Activated CD8-positive, alpha-beta memory T cell treated with anti-CD3 and anti-CD28 coated beads, Interleukin-2, amount 10 ng/mL, durations not matched to agents 7 days and 5 days (primary cell): Measurements from ENCODE around the gene RTN3. TPM values are rescaled to one million over a fixed set of nuclear protein-coding genes. Genes with fewer than 3 reads are reported as not detected.

ENCODE experiments used
- ATAC-seq: fragments of 150-1000 bp; cut with Tn5 transposase; one replicate; pipeline ENCODE4 v1.10.0; 2021; ENCODE audit warnings: moderate library complexity
- CTCF ChIA-PET: fragments of 350-600 bp; sonication (Branson Sonifier 250); formaldehyde crosslinking; loops from one replicate; lab custom pipeline; 2021; ENCODE audit warnings: antibody characterized with exemption; lab: Charles Lee
- DNase-seq: peaks from one replicate; pipeline ENCODE4 v3.0.0-alpha.2; 2020
- H3K27ac Mint-ChIP-seq: one replicate; pipeline ENCODE4 v1.8.0; 2021; ENCODE audit warnings: mild to moderate bottlenecking, mixed read lengths
- H3K27me3 Mint-ChIP-seq: one replicate; pipeline ENCODE4 v1.8.0; 2021; ENCODE audit warnings: mixed read lengths
- H3K36me3 Mint-ChIP-seq: one replicate; pipeline ENCODE4 v1.8.0; 2021; ENCODE audit warnings: mild to moderate bottlenecking, mixed read lengths
- H3K4me1 Mint-ChIP-seq: one replicate; pipeline ENCODE4 v1.8.0; 2021; ENCODE audit warnings: mixed read lengths
- H3K4me3 Mint-ChIP-seq: one replicate; pipeline ENCODE4 v1.8.0; 2021; ENCODE audit warnings: mild to moderate bottlenecking, moderate library complexity, mixed read lengths
- H3K9me3 Mint-ChIP-seq: one replicate; pipeline ENCODE4 v1.8.0; 2022; ENCODE audit warnings: low read depth, mixed read lengths
- total RNA-seq, 2 experiments: library from RNA; stranded (reverse); gene quantifications; one replicate each; pipeline ENCODE4 v1.2.3, GENCODE V29; 2021

The RTN3 gene
- total RNA-seq, 2 experiments from 2014 or later, result 55.8 to 64.1 TPM

DNA sequence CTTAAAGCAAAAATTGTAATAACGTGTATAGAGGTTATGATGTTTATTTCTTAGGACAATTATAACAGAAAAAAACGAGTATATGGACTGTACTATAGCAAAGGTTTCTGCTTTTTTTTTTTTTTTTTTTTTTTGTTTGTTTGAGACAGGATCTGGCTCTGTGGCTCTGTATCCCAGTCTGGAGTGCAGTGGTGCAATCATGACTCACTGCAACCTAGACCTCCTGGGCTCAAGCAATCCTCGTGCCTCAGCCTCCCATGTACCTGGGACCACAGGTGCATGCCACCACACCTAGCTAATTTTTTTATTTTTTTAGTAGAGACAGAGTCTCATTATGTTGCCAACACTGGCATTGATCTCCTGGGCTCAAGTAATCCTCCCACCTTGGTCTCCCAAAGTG, 48.0 kb downstream of the RTN3 start:
- H3K4me3 Mint-ChIP-seq, result no peak overlapping the region
- no peak for DNase-seq
- H3K27me3 Mint-ChIP-seq, result no peaks in the 10 kb centered on the region
- no peaks in the 10 kb centered on the region for H3K4me1 Mint-ChIP-seq
- no peak overlapping the region for H3K27ac Mint-ChIP-seq
- H3K36me3 Mint-ChIP-seq, result no peaks in the 10 kb centered on the region
- CTCF ChIA-PET, result no interaction called here
- no peak for ATAC-seq
- no peaks in the 10 kb centered on the region for H3K9me3 Mint-ChIP-seq

DNA sequence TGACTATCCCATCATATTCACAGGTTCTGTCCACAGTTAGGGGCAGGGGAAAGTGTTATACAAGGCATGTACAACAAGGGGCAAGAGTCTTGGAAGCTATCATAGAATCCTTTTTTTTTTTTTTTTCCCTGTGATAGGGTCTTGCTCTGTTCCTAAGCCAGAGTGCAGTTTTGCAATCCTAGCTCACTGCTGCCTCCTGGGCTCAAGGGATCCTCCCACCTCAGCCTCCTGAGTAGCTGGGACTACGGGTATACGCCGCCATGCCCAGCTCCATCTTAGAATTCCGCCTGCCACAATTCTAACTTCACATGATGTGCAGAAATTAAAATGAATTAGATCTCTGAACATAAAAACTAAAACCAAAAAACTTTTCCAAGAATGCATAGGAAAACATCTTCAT, 55.6 kb downstream of the RTN3 start:
- H3K4me3 Mint-ChIP-seq, result no peak overlapping the region
- no peak overlapping the region for H3K27ac Mint-ChIP-seq
- ATAC-seq, result no peak
- no peaks in the 10 kb centered on the region for H3K9me3 Mint-ChIP-seq
- peaks cover 2% of the 10 kb centered on the region for H3K4me1 Mint-ChIP-seq
- H3K27me3 Mint-ChIP-seq, result no peaks in the 10 kb centered on the region
- DNase-seq, result no peak
- no peaks in the 10 kb centered on the region for H3K36me3 Mint-ChIP-seq
- CTCF ChIA-PET, result interaction anchor here (0.8 to 4.5 kb wide), 6 partner anchors 13 to 258 kb away, joined by 3 to 34 read pairs (median 7); no protein-coding TSS in a partner anchor

DNA sequence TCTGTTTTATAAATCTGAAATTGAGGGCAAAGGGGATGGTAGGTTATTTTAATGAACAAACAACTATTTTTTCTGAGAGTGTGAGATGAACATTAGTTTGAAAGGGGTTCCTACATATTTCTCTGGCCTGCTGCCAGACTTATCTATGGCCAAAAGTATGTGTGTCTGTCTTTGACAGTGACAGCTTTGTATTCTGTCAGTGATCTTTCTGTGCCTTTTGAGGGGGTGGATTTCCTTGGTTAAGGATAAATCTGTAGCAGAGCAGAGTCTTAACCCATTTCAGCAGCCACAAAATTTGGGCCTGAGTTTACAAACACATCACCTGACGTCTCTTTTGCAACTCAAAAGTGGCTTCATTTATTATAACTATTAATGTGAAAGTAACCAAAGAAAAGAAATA, 56.4 kb downstream of the RTN3 start:
- Mint-ChIP-seq H3K36me3 (no peaks in the 10 kb centered on the region), H3K9me3 (no peaks in the 10 kb centered on the region), H3K4me3 (no peak overlapping the region), H3K27ac (no peak overlapping the region), H3K27me3 (no peaks in the 10 kb centered on the region), H3K4me1 (peaks cover 2% of the 10 kb centered on the region)
- ATAC-seq (no peak), DNase-seq (no peak)
- CTCF ChIA-PET, result interaction anchor here (0.7 to 4.5 kb wide), 18 partner anchors 9 to 703 kb away, joined by 3 to 34 read pairs (median 4); partner anchors contain the start of gene RTN3

DNA sequence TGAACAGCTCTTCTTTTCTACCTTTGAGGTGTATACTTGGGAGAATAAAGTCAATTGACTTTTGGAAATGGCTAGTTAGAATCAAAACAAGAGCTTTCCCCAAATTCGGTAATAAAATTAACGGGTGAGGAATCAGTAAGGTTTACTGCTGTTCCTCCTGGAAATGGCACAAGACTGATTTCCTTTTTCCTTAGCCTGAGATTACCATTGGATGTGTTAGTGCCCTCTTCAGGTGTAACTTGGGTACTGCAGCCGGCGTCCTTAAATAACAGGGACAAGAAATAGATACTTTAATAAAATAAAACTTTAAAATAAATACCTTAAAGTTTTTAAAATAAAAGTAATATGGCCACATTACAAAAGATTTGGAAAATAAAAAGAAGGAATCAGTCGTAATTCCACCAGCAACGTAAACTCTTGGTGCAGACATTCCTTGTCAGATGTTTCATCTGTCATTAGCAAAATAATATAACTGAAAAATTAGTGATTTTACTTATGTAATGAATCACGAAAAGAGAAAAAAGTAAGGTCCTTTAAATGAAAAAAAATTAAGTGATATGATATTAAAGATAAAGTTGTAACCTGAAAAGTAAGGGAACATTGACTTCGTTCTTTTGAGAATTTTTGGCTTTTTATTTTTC, 57.5 kb downstream of the RTN3 start:
- no peak overlapping the region for H3K4me3 Mint-ChIP-seq
- ATAC-seq, result peak; percentile 36

DNA sequence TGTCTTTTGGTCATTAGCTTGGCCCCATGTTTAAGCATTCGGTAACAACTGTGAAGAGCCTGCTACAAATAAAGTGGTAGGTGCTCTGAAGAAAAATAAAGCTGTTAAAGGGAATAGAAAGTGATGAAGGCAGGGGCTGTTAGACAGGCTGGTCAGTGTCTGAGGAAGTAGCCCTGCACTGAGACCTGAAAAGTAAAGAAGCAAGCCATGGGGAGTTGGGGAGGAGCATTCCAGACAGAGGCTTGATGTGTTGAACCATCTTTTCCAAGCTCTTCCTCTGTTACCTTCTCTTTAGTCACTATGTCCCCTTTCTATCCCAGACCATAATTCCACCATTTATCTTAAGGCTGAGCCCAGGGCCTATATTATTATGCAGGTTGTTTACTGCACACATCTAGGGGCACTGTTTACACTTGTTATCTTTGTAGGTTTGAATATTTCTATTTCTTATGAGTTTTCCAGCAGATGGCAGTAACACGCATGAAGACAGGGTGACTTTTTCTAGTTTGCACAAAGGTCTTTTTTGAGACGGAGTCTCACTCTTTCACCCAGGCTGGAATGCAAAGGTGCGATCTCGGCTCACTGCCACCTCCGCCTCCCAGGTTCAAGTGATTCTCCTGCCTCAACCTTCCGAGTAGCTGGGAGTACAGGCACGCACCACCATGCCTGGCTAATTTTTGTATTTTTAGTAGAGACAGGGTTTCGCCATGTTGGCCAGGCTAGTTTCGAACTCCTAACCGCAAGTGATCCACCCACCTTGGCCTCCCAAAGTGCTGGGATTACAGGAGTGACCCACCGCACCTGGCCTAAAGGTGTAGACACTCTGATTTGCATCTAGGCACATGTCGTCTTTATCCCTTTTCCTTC, 64.2 kb downstream of the RTN3 start:
- no peaks in the 10 kb centered on the region for H3K4me1 Mint-ChIP-seq
- H3K4me3 Mint-ChIP-seq, result no peak overlapping the region
- DNase-seq, result no peak
- H3K27me3 Mint-ChIP-seq, result no peaks in the 10 kb centered on the region
- H3K27ac Mint-ChIP-seq, result no peak overlapping the region
- CTCF ChIA-PET, result no interaction called here
- no peaks in the 10 kb centered on the region for H3K9me3 Mint-ChIP-seq
- peaks cover 1% of the 10 kb centered on the region for H3K36me3 Mint-ChIP-seq
- no peak for ATAC-seq

More for the DNA sequence above, 57.5 kb downstream of the RTN3 start:
- Mint-ChIP-seq H3K4me1 (peaks cover 2% of the 10 kb centered on the region), H3K9me3 (no peaks in the 10 kb centered on the region), H3K36me3 (no peaks in the 10 kb centered on the region), H3K27me3 (no peaks in the 10 kb centered on the region), H3K27ac (no peak overlapping the region)
- CTCF ChIA-PET, result interaction anchor here (0.6 to 4.5 kb wide), 30 partner anchors 10 to 704 kb away, joined by 3 to 34 read pairs (median 4); partner anchors contain the start of genes ATL3, RTN3 and ZFTA
- DNase-seq, result peak; percentile 70

DNA sequence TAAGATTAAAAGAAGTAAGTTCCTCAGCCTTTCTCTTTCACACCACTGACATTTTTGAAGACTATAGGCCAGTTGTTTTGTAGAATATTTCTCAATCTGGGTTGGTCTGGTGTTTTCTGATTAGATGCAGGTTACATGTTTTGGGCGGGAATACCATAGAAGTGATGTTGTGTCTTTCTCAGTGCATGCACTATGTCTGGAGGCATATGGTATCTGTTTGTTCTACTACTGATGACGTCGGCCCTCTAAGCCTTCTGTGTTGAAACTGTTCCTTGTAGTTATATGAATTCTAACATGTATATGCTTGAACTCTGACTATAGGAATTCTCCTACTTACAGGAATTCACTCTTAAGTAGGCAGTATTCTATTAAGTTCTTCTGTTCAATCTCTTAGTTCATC, 65.7 kb downstream of the RTN3 start:
- ATAC-seq (no peak), DNase-seq (no peak)
- no peaks in the 10 kb centered on the region for H3K9me3 Mint-ChIP-seq
- H3K4me1 Mint-ChIP-seq, result no peaks in the 10 kb centered on the region
- peaks cover 7% of the 10 kb centered on the region for H3K36me3 Mint-ChIP-seq
- H3K4me3 Mint-ChIP-seq, result no peak overlapping the region
- CTCF ChIA-PET, result no interaction called here
- no peak overlapping the region for H3K27ac Mint-ChIP-seq
- H3K27me3 Mint-ChIP-seq, result no peaks in the 10 kb centered on the region

DNA sequence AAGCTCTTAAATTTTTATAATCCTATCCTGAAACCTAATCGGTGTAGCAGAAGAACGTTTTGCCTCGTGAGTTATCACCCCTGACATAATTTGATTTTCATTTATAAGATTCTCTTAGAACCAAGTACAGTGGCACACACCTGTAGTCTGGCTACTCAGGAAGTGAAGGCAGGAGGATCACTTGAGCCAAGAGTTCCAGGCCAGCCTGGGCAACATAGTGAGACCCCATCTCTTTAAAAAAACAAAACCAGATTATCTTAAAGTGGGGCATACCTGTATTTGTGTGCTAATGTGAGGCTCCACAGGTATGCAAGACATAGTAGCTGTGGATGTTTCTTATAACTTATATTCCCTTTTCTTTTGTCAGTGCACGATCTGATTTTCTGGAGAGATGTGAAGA, 68.3 kb downstream of the RTN3 start:
- ATAC-seq (no peak), DNase-seq (no peak)
- no peak overlapping the region for H3K4me3 Mint-ChIP-seq
- H3K27me3 Mint-ChIP-seq, result no peaks in the 10 kb centered on the region
- no peaks in the 10 kb centered on the region for H3K4me1 Mint-ChIP-seq
- H3K27ac Mint-ChIP-seq, result no peak overlapping the region
- no peaks in the 10 kb centered on the region for H3K9me3 Mint-ChIP-seq
- CTCF ChIA-PET, result interaction anchor here (1.9 kb wide), 1 partner anchor 12 kb away, joined by 10 read pairs; no protein-coding TSS in a partner anchor
- H3K36me3 Mint-ChIP-seq, result peaks cover 13% of the 10 kb centered on the region

DNA sequence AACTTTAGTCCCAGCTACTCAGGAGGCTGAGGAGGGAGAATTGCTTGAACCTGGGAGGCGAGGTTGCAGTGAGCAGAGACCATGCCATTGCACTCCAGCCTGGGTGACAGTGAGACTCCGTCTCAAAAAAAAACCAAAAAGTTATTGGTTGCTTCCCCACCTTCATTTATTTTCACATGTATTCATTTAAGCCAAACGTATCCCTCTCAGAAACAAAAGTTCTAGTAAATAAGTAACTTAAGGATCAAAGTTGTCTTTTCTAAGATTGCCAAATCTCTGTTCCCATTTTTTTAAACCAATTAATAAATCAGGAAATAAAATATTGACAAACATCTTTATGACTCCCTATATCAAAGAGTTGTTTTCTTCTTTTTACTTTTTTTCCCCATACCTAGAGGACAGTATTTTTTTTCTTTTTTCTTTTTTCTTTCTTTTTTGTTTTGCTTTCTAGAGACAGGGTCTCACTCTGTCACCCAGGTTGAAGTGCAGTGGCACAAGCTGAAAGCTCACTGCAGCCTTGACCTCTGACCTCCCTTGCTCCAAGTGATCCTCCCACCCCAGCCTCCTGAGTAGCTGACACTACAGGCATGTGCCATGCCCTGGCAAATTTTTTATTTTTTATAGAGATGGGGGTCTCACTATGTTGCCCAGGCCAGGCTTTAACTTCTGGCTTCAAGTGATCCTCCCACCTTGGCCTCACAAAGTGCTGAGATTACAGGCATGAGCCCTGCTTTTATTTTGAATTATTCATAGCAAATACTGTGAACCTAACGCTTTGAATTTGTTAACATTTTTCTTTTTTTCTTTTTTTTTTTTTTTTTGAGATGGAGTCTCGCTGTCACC, 75.8 kb downstream of the RTN3 start:
- no peaks in the 10 kb centered on the region for H3K27me3 Mint-ChIP-seq
- CTCF ChIA-PET, result no interaction called here
- no peaks in the 10 kb centered on the region for H3K4me1 Mint-ChIP-seq
- no peaks in the 10 kb centered on the region for H3K9me3 Mint-ChIP-seq
- H3K27ac Mint-ChIP-seq, result no peak overlapping the region
- DNase-seq (no peak), ATAC-seq (no peak)
- no peak overlapping the region for H3K4me3 Mint-ChIP-seq
- H3K36me3 Mint-ChIP-seq, result peaks cover 15% of the 10 kb centered on the region

DNA sequence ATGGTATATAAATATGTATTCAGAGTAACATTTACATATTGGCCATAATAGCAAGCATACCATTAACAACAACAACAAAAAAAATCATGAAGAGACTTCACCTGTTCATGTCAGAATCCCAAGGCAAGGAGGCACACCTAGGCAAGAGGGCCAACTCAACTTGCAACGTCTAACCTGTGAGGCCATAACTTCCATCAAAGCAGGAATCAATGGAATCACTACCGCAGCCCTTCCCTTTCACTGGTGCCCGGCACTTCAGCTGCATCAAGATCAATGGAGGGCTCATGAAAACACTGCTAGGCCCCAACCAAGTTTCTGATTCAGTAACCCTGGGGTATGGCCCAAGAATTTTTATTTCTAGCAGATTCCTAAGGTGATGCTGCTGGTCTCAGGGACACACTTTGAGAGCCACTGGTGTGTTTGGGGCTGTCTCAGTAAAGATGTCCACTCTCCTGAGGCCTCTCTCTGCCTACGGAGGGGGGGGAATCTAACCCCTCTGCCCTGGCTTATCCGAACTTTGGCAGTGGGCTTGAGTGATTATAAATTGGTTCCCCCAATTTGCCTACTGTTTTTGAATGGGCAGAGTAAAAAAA, 79.3 kb downstream of the RTN3 start:
- H3K4me3 Mint-ChIP-seq, result no peak overlapping the region
- H3K27me3 Mint-ChIP-seq, result no peaks in the 10 kb centered on the region
- DNase-seq, result no peak
- CTCF ChIA-PET, result no interaction called here
- H3K4me1 Mint-ChIP-seq, result no peaks in the 10 kb centered on the region
- no peaks in the 10 kb centered on the region for H3K9me3 Mint-ChIP-seq
- H3K36me3 Mint-ChIP-seq, result peaks cover 8% of the 10 kb centered on the region
- no peak overlapping the region for H3K27ac Mint-ChIP-seq
- ATAC-seq, result no peak

DNA sequence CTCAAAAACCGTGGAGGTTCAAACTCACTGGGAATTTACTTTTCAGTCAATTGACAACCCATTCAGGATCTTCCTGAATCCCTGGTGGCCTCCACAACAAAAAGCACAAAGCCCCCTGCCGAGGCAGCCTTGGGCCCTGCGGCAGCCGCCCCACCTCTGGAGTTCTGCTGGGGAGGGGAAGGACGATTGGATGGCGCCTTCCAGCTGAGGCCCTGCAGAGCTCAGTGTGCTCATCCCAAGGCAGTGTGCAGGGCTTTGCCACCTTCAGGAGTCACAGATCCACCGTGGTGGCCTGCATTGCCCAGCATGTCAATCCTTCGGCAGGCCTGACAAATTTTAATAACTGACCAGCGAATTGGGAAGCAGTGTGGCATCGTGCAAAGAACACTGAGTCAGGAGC, 79.9 kb downstream of the RTN3 start:
- Mint-ChIP-seq H3K36me3 (peaks cover 6% of the 10 kb centered on the region), H3K9me3 (no peaks in the 10 kb centered on the region), H3K4me3 (no peak overlapping the region), H3K27ac (no peak overlapping the region), H3K27me3 (no peaks in the 10 kb centered on the region), H3K4me1 (no peaks in the 10 kb centered on the region)
- ATAC-seq (no peak), DNase-seq (no peak)
- CTCF ChIA-PET, result no interaction called here

DNA sequence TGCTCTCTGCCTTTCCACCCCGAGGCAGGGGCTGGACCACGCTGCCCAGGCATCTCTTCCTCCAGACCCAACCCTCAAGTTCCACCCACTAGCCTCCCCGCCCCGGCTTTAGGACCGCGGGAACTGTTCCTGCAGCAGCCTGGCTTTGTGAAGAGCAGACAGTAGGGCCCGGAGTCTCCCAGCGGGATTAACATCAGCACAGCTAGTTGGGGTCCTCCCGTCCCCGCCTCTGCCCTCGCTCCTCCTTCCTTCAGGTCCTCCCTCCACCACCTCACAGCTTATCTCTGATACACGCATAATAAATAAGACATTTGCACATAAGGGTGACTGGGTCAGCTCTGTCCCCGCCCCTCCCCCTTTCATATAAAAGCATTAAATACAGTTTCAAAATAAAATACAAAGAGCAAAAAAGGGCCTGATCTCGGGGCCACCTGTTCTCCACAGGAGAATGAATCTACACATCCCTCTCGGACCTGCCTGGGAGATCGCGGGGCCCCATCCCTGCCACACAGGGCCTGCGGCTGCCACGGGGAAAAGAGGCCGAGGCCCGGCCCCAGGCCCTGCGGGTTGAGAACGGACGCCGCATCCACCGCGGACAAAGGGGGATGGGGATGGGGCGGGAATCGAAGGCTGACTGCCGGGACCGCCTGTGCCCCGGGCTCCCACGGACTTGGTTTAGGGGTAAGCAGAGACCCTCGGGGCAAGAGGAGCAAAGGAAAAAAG, 80.8 kb downstream of the RTN3 start:
- Mint-ChIP-seq H3K27ac (no peak overlapping the region), H3K4me1 (peaks cover under 1% of the 10 kb centered on the region), H3K27me3 (no peaks in the 10 kb centered on the region), H3K9me3 (no peaks in the 10 kb centered on the region), H3K36me3 (peaks cover 3% of the 10 kb centered on the region), H3K4me3 (no peak overlapping the region)
- ATAC-seq, result no peak
- DNase-seq, result no peak
- CTCF ChIA-PET, result no interaction called here

DNA sequence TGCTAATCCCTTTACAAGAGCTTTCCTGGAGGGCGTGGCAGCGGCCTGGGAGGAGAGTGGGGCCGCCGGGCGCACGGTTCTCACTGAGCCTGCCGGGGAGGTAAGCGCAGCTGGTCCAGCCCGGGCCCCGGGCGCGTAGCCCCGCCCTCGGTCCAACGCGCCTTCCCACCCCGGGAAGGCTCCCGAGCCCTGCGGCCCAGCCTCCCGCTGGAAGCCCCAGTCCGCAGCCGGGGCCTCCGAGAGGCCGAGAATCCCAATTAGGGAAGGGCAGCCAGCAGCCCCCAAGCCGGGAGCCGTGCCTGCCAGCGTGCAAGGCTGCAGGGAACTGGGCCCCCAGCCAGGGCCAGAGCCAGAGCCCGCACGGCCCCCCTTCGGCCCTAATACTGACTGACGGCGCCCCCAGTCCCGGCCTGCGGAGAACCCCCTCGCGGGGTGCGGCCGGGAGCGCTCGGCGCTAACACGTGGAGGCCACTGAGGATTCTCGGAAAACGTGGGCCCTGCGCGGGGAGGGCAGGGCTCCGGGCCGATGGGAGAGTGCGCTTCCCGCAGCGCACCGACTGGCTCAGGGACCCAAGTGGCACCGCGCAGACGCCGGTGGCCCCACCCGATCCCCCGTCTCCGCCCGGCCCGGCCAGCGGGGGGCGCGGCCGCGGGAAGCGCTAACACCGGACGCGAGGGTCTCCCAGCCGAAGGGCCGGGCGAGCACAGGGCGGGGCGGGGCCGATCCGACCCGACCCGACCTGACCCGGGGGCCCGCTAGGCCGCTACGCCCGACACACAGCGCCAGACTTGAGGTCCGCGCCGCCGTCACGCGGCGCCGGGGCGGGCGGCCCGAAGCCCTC, 81.6 kb downstream of the RTN3 start:
- Mint-ChIP-seq H3K36me3 (peaks cover 1% of the 10 kb centered on the region), H3K4me1 (peaks cover 8% of the 10 kb centered on the region), H3K4me3 (no peak overlapping the region), H3K9me3 (no peaks in the 10 kb centered on the region), H3K27ac (no peak overlapping the region), H3K27me3 (no peaks in the 10 kb centered on the region)
- ATAC-seq (no peak), DNase-seq (no peak)
- CTCF ChIA-PET, result no interaction called here
